Left lung (tissue), 10 donors: Measurements from ENCODE around the gene TRAF1. TPM values are rescaled to one million over a fixed set of nuclear protein-coding genes. Genes with fewer than 3 reads are reported as not detected.

Experiments
- ATAC-seq: fragments of 200-7000 bp; cut with Tn5 transposase; one replicate; pipeline ENCODE4 v1.9.1; 2020; ENCODE audit warnings: moderate library complexity
- DNase-seq, 4 donors: peaks; one replicate each; pipeline ENCODE4 v3.0.0-alpha.2; 2013 to 2020
- H3K27ac ChIP-seq, 2 donors: fragments of 200-600 bp; sonication (generic) in 1 of 2; one replicate each; pipeline versions ENCODE4 v1.5.0 to v1.8.0; 2020 to 2021
- H3K27me3 ChIP-seq, 2 donors: fragments of 200-600 bp; sonication (generic) in 1 of 2; one replicate each; pipeline versions ENCODE4 v1.5.0 to v1.8.0; 2020 to 2021
- H3K36me3 ChIP-seq, 2 donors: fragments of 200-600 bp; sonication (generic) in 1 of 2; one replicate each; pipeline versions ENCODE4 v1.5.0 to v1.8.0; 2020 to 2021
- H3K4me1 ChIP-seq, 2 donors: fragments of 200-600 bp; one replicate each; pipeline ENCODE4 v1.8.0; 2021
- H3K4me3 ChIP-seq, 2 donors: fragments of 200-600 bp; sonication (generic) in 1 of 2; one replicate each; pipeline versions ENCODE4 v1.5.0 to v1.8.0; 2020 to 2021; ENCODE audit warnings: mild to moderate bottlenecking in 1 of 2
- H3K9me3 ChIP-seq, 2 donors: fragments of 200-600 bp; sonication (generic) in 1 of 2; one replicate each; pipeline versions ENCODE4 v1.5.0 to v1.8.0; 2020 to 2021
- intact Hi-C, 2 donors: fragments of 100-400 bp; cut with DNase I; formaldehyde crosslinking; loops; one replicate each; pipeline versions ENCODE4 v1.11.2 to v1.14.2; 2022
- polyA plus RNA-seq, 6 donors: library from polyadenylated mRNA; unstranded; fragments of 120-200 nt; gene quantifications; one replicate each; pipeline ENCODE4 v1.2.1, GENCODE V29; 2013; ENCODE audit not compliant: insufficient read length in 6 of 6
- total RNA-seq, 2 donors: library from RNA; stranded (reverse); fragmentation: NEBNext Ultra II Directional; extraction: Animal tissue kit (Norgen Biotek cat#: 25700); gene quantifications; one replicate each; pipeline ENCODE4 v1.2.1, GENCODE V29; 2021
- TF ChIP-seq, protein P1 (sequence below), 2 donors: fragments of 200-600 bp; sonication (generic) in 1 of 2; IDR thresholded peaks; one replicate each; pipeline versions ENCODE4 v1.5.0 to v1.8.0; 2021; ENCODE audit warnings: antibody characterized with exemption in 2 of 2
- donor health status: DM: no; HTN: yes; CAD: no.
- donor health status: DM: no; HTN: no; CAD: no.

TRAF1 gene
- total and polyA plus RNA-seq, 8 donors: 4.4 to 10.8 (median 8.5) TPM

DNA sequence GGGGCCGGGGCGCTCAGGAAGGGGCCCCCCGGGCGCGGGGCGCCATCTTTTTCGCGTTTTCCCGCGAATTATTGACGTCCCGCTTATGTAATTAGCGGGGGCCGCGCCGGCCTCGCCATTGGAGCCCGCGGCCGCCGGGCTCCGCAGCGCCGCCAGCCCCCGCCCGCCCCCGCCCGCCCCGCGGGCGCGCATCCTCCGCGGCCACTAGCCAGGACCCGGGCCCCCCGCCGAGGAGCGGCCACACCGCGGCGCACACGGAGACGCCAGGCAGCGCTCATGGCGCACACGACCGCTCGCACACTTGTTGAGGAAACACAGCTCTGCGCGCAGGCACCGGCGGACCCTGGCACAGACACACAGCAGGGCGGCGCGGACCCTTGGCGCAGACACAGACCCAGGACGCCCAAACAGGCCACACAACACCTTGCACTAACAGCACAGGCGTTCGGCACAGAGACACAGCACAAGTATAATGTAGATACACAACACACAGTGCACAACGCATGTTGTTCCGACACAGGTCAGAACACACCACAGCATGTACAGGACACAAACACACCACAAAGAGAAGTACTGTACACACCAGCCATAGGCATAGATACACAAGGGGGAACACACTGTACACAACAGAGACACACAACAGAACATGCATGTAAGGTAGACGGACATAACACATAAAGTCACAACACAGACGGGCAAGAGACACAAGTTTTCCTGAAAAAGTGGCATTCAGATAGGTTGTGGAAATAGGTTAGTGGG, 49.1 kb downstream of the TRAF1 start:
- peak in 3 of 4 donors; percentile 61 to 92 (median 72) for DNase-seq

DNA sequence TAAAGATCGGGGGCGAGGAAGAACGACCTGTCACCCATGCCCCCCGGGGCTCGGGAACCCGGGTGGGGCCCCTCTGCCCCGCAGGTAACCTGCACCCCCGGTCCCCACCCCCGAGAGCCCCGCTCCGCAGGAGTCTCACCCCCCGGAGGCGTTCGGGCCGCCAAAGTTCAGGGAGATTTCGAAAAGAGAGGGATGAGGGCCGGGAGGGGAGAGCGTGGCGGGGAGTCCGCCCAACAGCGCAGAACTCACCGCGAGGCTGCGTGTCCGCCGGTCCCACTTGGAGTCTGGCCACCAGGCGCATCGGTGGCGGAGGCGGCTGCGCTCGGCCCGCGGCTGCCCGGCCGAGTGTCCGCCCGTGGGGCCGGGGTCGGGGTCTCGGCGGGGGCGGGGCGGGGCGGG, 49.8 kb downstream of the TRAF1 start, which contains the start of gene PHF19:
PHF19 (minus strand) TSS at position 347 of the 399 bp plus-strand sequence. CDS start 2,447 bp downstream, outside the sequence.
- Histone ChIP-seq H3K4me3 (peak within 1 kb of the TSS; percentile 56 to 85), H3K9me3 (no peaks in the 10 kb centered on the region), H3K36me3 (peaks cover 0 to 23% of the 10 kb centered on the region in 2 donors), H3K27ac (peak within 1 kb of the TSS; percentile 94), H3K4me1 (peaks cover 2 to 35% of the 10 kb centered on the region in 2 donors), H3K27me3 (no peaks in the 10 kb centered on the region)
- ATAC-seq (peak; percentile 12), DNase-seq (peak in 1 of 4 donors; percentile 85)
- intact Hi-C loops: no loop called here
- TF ChIP-seq, protein P1, sequence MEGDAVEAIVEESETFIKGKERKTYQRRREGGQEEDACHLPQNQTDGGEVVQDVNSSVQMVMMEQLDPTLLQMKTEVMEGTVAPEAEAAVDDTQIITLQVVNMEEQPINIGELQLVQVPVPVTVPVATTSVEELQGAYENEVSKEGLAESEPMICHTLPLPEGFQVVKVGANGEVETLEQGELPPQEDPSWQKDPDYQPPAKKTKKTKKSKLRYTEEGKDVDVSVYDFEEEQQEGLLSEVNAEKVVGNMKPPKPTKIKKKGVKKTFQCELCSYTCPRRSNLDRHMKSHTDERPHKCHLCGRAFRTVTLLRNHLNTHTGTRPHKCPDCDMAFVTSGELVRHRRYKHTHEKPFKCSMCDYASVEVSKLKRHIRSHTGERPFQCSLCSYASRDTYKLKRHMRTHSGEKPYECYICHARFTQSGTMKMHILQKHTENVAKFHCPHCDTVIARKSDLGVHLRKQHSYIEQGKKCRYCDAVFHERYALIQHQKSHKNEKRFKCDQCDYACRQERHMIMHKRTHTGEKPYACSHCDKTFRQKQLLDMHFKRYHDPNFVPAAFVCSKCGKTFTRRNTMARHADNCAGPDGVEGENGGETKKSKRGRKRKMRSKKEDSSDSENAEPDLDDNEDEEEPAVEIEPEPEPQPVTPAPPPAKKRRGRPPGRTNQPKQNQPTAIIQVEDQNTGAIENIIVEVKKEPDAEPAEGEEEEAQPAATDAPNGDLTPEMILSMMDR (IDR thresholded peaks at IDR 0.05): no peak

More for the DNA sequence above, 49.1 kb downstream of the TRAF1 start:
- H3K9me3 ChIP-seq: no peaks in the 10 kb centered on the region
- TF ChIP-seq, protein P1 (IDR thresholded peaks at IDR 0.05): no peak
- peaks cover 0 to 18% of the 10 kb centered on the region in 2 donors for H3K36me3 ChIP-seq
- ATAC-seq: peak; percentile 45
- intact Hi-C loops: no loop called here
- H3K27ac ChIP-seq: peak overlapping the region; percentile 94
- peak overlapping the region; percentile 56 to 85 for H3K4me3 ChIP-seq
- peaks cover 2 to 35% of the 10 kb centered on the region in 2 donors for H3K4me1 ChIP-seq
- no peaks in the 10 kb centered on the region for H3K27me3 ChIP-seq

DNA sequence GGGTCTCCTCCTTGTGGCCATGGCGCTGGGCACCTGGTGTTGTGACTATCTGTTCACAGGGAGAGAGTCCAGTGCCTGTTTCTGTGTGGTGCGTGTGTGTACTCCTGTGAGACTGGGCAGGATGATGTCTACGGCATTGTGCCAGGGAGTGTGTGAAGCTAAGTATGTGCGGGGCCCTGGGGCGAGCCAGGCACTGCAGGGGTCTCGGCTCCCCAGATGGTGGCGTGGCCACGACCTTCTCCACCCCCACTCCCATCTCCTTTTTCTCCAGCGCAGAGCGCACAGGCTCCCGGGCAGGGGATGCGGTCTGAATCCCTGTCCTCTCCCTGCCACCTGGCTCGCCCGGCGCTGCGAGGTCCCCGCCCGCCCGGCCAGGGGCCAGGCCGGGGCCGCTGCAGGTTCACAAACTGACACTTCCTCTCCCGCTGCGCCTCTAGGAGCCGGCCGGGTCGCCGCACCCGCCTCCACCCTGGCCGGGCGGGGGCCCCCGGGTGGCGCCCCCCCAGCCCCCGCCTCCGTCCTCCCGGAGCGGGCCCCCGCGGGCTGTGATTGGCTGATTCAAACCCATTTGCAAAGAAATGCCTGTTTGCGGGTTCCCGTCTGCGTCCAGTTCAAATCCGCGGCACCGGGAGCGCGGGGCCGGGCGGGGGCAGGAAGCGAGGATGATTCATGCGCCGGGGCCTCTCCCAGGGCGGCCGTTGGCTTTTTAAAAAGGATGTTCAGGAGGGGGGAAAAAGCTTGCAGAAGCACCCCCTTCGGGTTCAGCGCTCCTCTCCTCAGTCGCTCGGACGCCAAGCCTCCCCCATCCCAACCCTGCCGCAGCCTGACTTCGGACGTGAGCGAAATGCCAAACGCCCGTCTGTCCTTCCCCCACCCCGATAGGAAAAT, 50.4 kb downstream of the TRAF1 start:
- intact Hi-C loops: no loop called here
- TF ChIP-seq, protein P1 (IDR thresholded peaks at IDR 0.05): no peak
- DNase-seq: peak in 3 of 4 donors; percentile 71 to 95 (median 91)
- Histone ChIP-seq H3K27ac (peak overlapping the region; percentile 94), H3K27me3 (no peaks in the 10 kb centered on the region), H3K36me3 (peaks cover 0 to 23% of the 10 kb centered on the region in 2 donors), H3K4me1 (peaks cover 2 to 35% of the 10 kb centered on the region in 2 donors), H3K4me3 (peak overlapping the region; percentile 56 to 85), H3K9me3 (no peaks in the 10 kb centered on the region)
- ATAC-seq: peak; percentile 85

GRCh38 chr9:120875643-120875953, 51.0 kb downstream of the TRAF1 start:
- Histone ChIP-seq H3K27me3 (no peaks in the 10 kb centered on the region), H3K36me3 (peaks cover 0 to 23% of the 10 kb centered on the region in 2 donors), H3K4me1 (peaks cover 2 to 35% of the 10 kb centered on the region in 2 donors), H3K9me3 (no peaks in the 10 kb centered on the region), H3K4me3 (peak overlapping the region; percentile 56 to 85), H3K27ac (peak overlapping the region; percentile 94)
- DNase-seq (no peak), ATAC-seq (no peak)
- TF ChIP-seq, protein P1 (IDR thresholded peaks at IDR 0.05): no peak
- intact Hi-C loops: no loop called here

GRCh38 chr9:120875195-120875565, 51.4 kb downstream of the TRAF1 start:
- DNase-seq (no peak), ATAC-seq (no peak)
- Histone ChIP-seq H3K4me1 (peaks cover 2 to 35% of the 10 kb centered on the region in 2 donors), H3K36me3 (peaks cover 0 to 23% of the 10 kb centered on the region in 2 donors), H3K9me3 (no peaks in the 10 kb centered on the region), H3K27ac (peak overlapping the region; percentile 94), H3K4me3 (peak overlapping the region in 1 of 2 donors; percentile 85), H3K27me3 (no peaks in the 10 kb centered on the region)
- TF ChIP-seq, protein P1 (IDR thresholded peaks at IDR 0.05): no peak
- intact Hi-C loops: no loop called here
